H1 (cell line): Measurements from ENCODE around the gene DEDD2. TPM values are rescaled to one million over a fixed set of nuclear protein-coding genes. Genes with fewer than 3 reads are reported as not detected.

Experiments used
- CTCF ChIA-PET: fragments of 300-600 bp; sonication (Branson Sonifier 250); formaldehyde crosslinking; loops from one replicate; lab custom pipeline; 2021; ENCODE audit not compliant: partially characterized antibody; lab: Charles Lee
- POLR2A ChIA-PET: fragments of 300-600 bp; sonication (Branson Sonifier 250); formaldehyde crosslinking; loops from one replicate; lab custom pipeline; 2021; ENCODE audit warnings: inconsistent platforms; ENCODE audit not compliant: partially characterized antibody; lab: Charles Lee
- DNase-seq, 2 experiments: peaks; one replicate each; pipeline versions ENCODE4 v3.0.0 to v3.0.0-alpha.2; 2010 to 2022; ENCODE audit warnings: low spot score in 2 of 2, low read depth in 1 of 2, mixed read lengths in 1 of 2
- FAIRE-seq: peaks from 2 replicates; lab custom pipeline; 2011; peaks lifted over from hg19 to GRCh38; lab: Jason Lieb, UNC
- H2AFZ ChIP-seq: 2 replicates; pipeline ENCODE4 v1.8.1; 2012; ENCODE audit warnings: low read length, inconsistent platforms
- H2AK5ac ChIP-seq: 2 replicates; pipeline ENCODE4 v1.6.1; 2013; ENCODE audit warnings: low read depth, low read length
- H2BK120ac ChIP-seq: replicated peaks from 2 replicates; pipeline ENCODE3; 2013; ENCODE audit warnings: low read depth, low read length, inconsistent platforms
- H2BK12ac ChIP-seq: 2 replicates; pipeline ENCODE4 v1.6.1; 2013; ENCODE audit warnings: low read depth, low read length
- H2BK15ac ChIP-seq: 2 replicates; pipeline ENCODE4 v1.6.1; 2013; ENCODE audit warnings: low read length
- H2BK20ac ChIP-seq: 2 replicates; pipeline ENCODE4 v1.6.1; 2013; ENCODE audit warnings: low read length
- H2BK5ac ChIP-seq: 2 replicates; pipeline ENCODE4 v1.6.1; 2013; ENCODE audit warnings: low read depth, low read length
- H3K14ac ChIP-seq: 2 replicates; pipeline ENCODE4 v1.6.1; 2013; ENCODE audit warnings: inconsistent platforms; ENCODE audit not compliant: insufficient read length
- H3K18ac ChIP-seq: 2 replicates; pipeline ENCODE4 v1.6.1; 2013; ENCODE audit warnings: low read length; ENCODE audit errors: extremely low read depth
- H3K23ac ChIP-seq: 2 replicates; pipeline ENCODE4 v1.6.1; 2013; ENCODE audit warnings: inconsistent platforms; ENCODE audit not compliant: insufficient read length
- H3K23me2 ChIP-seq: 2 replicates; pipeline ENCODE4 v1.6.1; 2013; ENCODE audit warnings: low read depth, low read length
- H3K27ac ChIP-seq: 2 replicates; pipeline ENCODE4 v1.6.1; 2011; ENCODE audit warnings: low read depth, low read length, inconsistent platforms
- H3K27me3 ChIP-seq, 4 experiments: replicated peaks in 1 of 4; 1 replicate in 1 of 4; 2 replicates in 3 of 4; pipeline versions ENCODE4 v1.6.1 to v1.8.1; 2011 to 2013; ENCODE audit warnings: low read length in 3 of 4, mild to moderate bottlenecking in 3 of 4, inconsistent platforms in 2 of 4, mixed read lengths in 2 of 4, moderate library complexity in 1 of 4; ENCODE audit not compliant: control insufficient read depth in 3 of 4, insufficient read depth in 3 of 4; ENCODE audit errors: extremely low read depth in 1 of 4
- H3K36me3 ChIP-seq, 4 experiments: 2 replicates each; pipeline versions ENCODE4 v1.6.1 to v1.8.1; 2011 to 2013; ENCODE audit warnings: mild to moderate bottlenecking in 4 of 4, low read length in 3 of 4, moderate library complexity in 2 of 4, control low read depth in 1 of 4, inconsistent platforms in 1 of 4; ENCODE audit not compliant: insufficient read depth in 4 of 4, control insufficient read depth in 2 of 4
- H3K4ac ChIP-seq: replicated peaks from 2 replicates; pipeline ENCODE3; 2013; ENCODE audit warnings: low read length, low read depth, mixed read lengths, inconsistent platforms; ENCODE audit not compliant: insufficient read length
- H3K4me1 ChIP-seq, 4 experiments: replicated peaks in 1 of 4; 1 replicate in 1 of 4; 2 replicates in 3 of 4; pipeline versions ENCODE4 v1.6.1 to v1.8.1; 2011 to 2013; ENCODE audit warnings: low read length in 3 of 4, inconsistent platforms in 2 of 4, mixed read lengths in 1 of 4; ENCODE audit not compliant: insufficient read depth in 4 of 4, control insufficient read depth in 3 of 4
- H3K4me2 ChIP-seq, 2 experiments: 2 replicates each; pipeline versions ENCODE4 v1.6.1 to v1.8.1; 2011 to 2013; ENCODE audit warnings: low read depth in 2 of 2, low read length in 2 of 2, control low read depth in 1 of 2, inconsistent platforms in 1 of 2, mild to moderate bottlenecking in 1 of 2; ENCODE audit not compliant: insufficient read depth in 1 of 2
- H3K4me3 ChIP-seq, 4 experiments: fragments of 200-600, 300-600 bp in 1 of 4; sonication (generic), shearing (Covaris generic), sonication (Bioruptor Twin) in 1 of 4; 2 replicates each; pipeline versions ENCODE4 v1.5.1 to v1.8.1; 2011 to 2016; ENCODE audit warnings: low read length in 4 of 4, low read depth in 3 of 4, control low read depth in 2 of 4, inconsistent platforms in 2 of 4, mild to moderate bottlenecking in 2 of 4, mixed read lengths in 1 of 4, moderate library complexity in 1 of 4; ENCODE audit not compliant: insufficient read depth in 2 of 4; ENCODE audit errors: extremely low read depth in 1 of 4
- H3K56ac ChIP-seq: replicated peaks from 2 replicates; pipeline ENCODE3; 2013; ENCODE audit warnings: low read depth, mild to moderate bottlenecking, mixed read lengths, low read length, inconsistent platforms; ENCODE audit not compliant: insufficient read length
- H3K79me1 ChIP-seq: 2 replicates; pipeline ENCODE4 v1.6.1; 2013; ENCODE audit warnings: low read depth, low read length, control low read depth
- H3K79me2 ChIP-seq, 2 experiments: 2 replicates each; pipeline versions ENCODE4 v1.6.1 to v1.8.1; 2012 to 2013; ENCODE audit warnings: low read length in 2 of 2, mild to moderate bottlenecking in 2 of 2, inconsistent platforms in 1 of 2; ENCODE audit not compliant: insufficient read depth in 2 of 2, control insufficient read depth in 1 of 2
- H3K9ac ChIP-seq, 4 experiments: replicated peaks in 1 of 4; 1 replicate in 1 of 4; 2 replicates in 3 of 4; pipeline versions ENCODE4 v1.6.1 to v1.8.1; 2011 to 2013; ENCODE audit warnings: low read depth in 3 of 4, low read length in 3 of 4, control low read depth in 2 of 4, mild to moderate bottlenecking in 2 of 4, moderate library complexity in 2 of 4, inconsistent platforms in 1 of 4; ENCODE audit errors: extremely low read depth in 1 of 4
- H3K9me3 ChIP-seq, 2 experiments: 2 replicates each; pipeline versions ENCODE4 v1.6.1 to v1.8.1; 2012 to 2013; ENCODE audit warnings: mild to moderate bottlenecking in 2 of 2, moderate library complexity in 2 of 2, control low read depth in 1 of 2, inconsistent platforms in 1 of 2, low read depth in 1 of 2, low read length in 1 of 2, mixed read lengths in 1 of 2; ENCODE audit not compliant: insufficient read depth in 2 of 2
- H4K20me1 ChIP-seq, 2 experiments: replicated peaks in 1 of 2; 2 replicates each; pipeline versions ENCODE3 to v1.8.1; 2011 to 2013; ENCODE audit warnings: inconsistent platforms in 2 of 2, low read length in 2 of 2, mild to moderate bottlenecking in 1 of 2; ENCODE audit not compliant: insufficient read depth in 2 of 2, control insufficient read depth in 1 of 2
- H4K5ac ChIP-seq: 2 replicates; pipeline ENCODE4 v1.6.1; 2013; ENCODE audit warnings: low read length, low read depth, mixed read lengths, inconsistent platforms; ENCODE audit not compliant: insufficient read length
- H4K8ac ChIP-seq: 2 replicates; pipeline ENCODE4 v1.8.0; 2013; ENCODE audit warnings: mild to moderate bottlenecking, moderate library complexity, low read length, inconsistent platforms; ENCODE audit not compliant: insufficient read depth; ENCODE audit errors: extremely low read depth
- H4K91ac ChIP-seq: replicated peaks from 2 replicates; pipeline ENCODE3; 2013; ENCODE audit warnings: low read length, mixed read lengths, inconsistent platforms; ENCODE audit not compliant: insufficient read length
- CHD1 ChIP-seq: IDR thresholded peaks from 2 replicates; pipeline ENCODE4 v1.6.1; 2012; ENCODE audit warnings: low read depth, low read length, improper control_type of control experiment
- CTCF ChIP-seq, 3 experiments: IDR thresholded peaks; 1 replicate in 2 of 3; 2 replicates in 1 of 3; pipeline versions ENCODE4 v1.5.1 to v1.6.1; 2011; ENCODE audit warnings: low read length in 3 of 3, mild to moderate bottlenecking in 3 of 3, inconsistent platforms in 2 of 3, low read depth in 1 of 3, moderate library complexity in 1 of 3; ENCODE audit not compliant: insufficient read depth in 1 of 3; ENCODE audit errors: control extremely low read depth in 1 of 3
- EGR1 ChIP-seq: IDR thresholded peaks from 2 replicates; pipeline ENCODE4 v1.6.1; 2011; ENCODE audit warnings: low read depth, low read length, borderline replicate concordance
- GTF2F1 ChIP-seq: IDR thresholded peaks from 2 replicates; pipeline ENCODE4 v1.6.1; 2012; ENCODE audit warnings: low read depth, low read length, improper control_type of control experiment, borderline replicate concordance
- JUND ChIP-seq: IDR thresholded peaks from 2 replicates; pipeline ENCODE4 v1.6.1; 2011; ENCODE audit warnings: mild to moderate bottlenecking, improper control_type of control experiment, low read length
- KDM4A ChIP-seq: IDR thresholded peaks from one replicate; pipeline ENCODE4 v1.7.1; 2012; ENCODE audit warnings: low read depth, mild to moderate bottlenecking, moderate library complexity, low read length, inconsistent platforms; ENCODE audit not compliant: severe bottlenecking
- RFX5 ChIP-seq: IDR thresholded peaks from 2 replicates; pipeline ENCODE4 v1.6.1; 2011; ENCODE audit warnings: low read depth, low read length, improper control_type of control experiment, borderline replicate concordance
- TCF12 ChIP-seq: IDR thresholded peaks from 2 replicates; pipeline ENCODE4 v1.6.1; 2011; ENCODE audit warnings: low read depth, mild to moderate bottlenecking, low read length
- TEAD4 ChIP-seq: IDR thresholded peaks from 2 replicates; pipeline ENCODE4 v1.6.1; 2012; ENCODE audit warnings: low read depth, low read length, inconsistent platforms, mixed read lengths
- ZNF274 ChIP-seq: IDR thresholded peaks from 2 replicates; pipeline ENCODE4 v1.7.0; 2012; ENCODE audit warnings: low read length, borderline replicate concordance; ENCODE audit errors: extremely low read depth
- WGBS, 2 experiments: shearing (Covaris generic) in 1 of 2; methylation state at CpG; one replicate each; pipeline versions ENCODE4 v1.1.6 to v1.1.7; 2013 to 2015; ENCODE audit warnings: low lambda C conversion rate in 2 of 2, mixed read lengths in 2 of 2, inconsistent platforms in 1 of 2, low coverage in 1 of 2, missing lambda C conversion rate in 1 of 2; ENCODE audit not compliant: insufficient replicate concordance in 2 of 2, insufficient coverage in 1 of 2, insufficient read length in 1 of 2; ENCODE audit errors: extremely low coverage in 1 of 2, missing lambda C conversion rate in 1 of 2; 5-methylcytosine and 5-hydroxymethylcytosine counted together
- polyA plus RNA-seq, 7 experiments: library from polyadenylated mRNA; depleted of rRNA in 3 of 7; stranded (reverse) in 5 of 7; unstranded in 2 of 7; fragments of >200 nt in 5 of 7; fragments of 200-250 nt in 2 of 7; gene quantifications; 1 replicate in 5 of 7; 2 replicates in 1 of 7; 4 replicates in 1 of 7; pipeline versions ENCODE4 v1.2.1 to v1.2.3, GENCODE V29; 2011 to 2013; ENCODE audit warnings: missing spikeins in 2 of 7, mixed read lengths in 2 of 7
- total RNA-seq: library from RNA; stranded (reverse); fragmentation: NEBNext Ultra II Directional; extraction: Animal tissue kit (Norgen Biotek cat#: 25700); gene quantifications from 2 replicates; pipeline ENCODE4 v1.2.1, GENCODE V29; 2021

The DEDD2 gene
- total and polyA plus RNA-seq, 2 of the 8 experiments (the other 6 are each of a cell fraction or from before 2014, with no cell fraction given): 37.8 to 65.0 TPM

GRCh38 chr19:42224940-42225717 is 7.7 kb upstream of the DEDD2 start:
- H3K79me1 ChIP-seq: peaks cover 10% of the 10 kb centered on the region
- TF ChIP-seq EGR1: no peak
- no peak for TF ChIP-seq ZNF274
- TF ChIP-seq CTCF (IDR thresholded peaks at IDR 0.05; ENCODE audit: control extremely low read depth in 1 of 3, insufficient read depth in 1 of 3, low read depth in 1 of 3, low read length in 3 of 3): no peak
- no peak for TF ChIP-seq CHD1
- no peak for TF ChIP-seq GTF2F1
- TF ChIP-seq KDM4A: no peak
- no peak for TF ChIP-seq JUND
- no peak for TF ChIP-seq TCF12
- no peak for TF ChIP-seq RFX5
- no peak for TF ChIP-seq TEAD4

More at GRCh38 chr19:42224940-42225717, 7.7 kb upstream of the DEDD2 start:
- Histone ChIP-seq H3K27ac (no peak overlapping the region), H2BK20ac (no peak overlapping the region), H4K91ac (no peak overlapping the region), H3K4ac (no peak overlapping the region), H2BK12ac (no peak overlapping the region), H4K20me1 (peaks cover 10 to 27% of the 10 kb centered on the region in 2 experiments), H2BK15ac (no peak overlapping the region), H2BK120ac (no peak overlapping the region), H2AK5ac (no peak overlapping the region), H3K56ac (no peak overlapping the region), H2AFZ (no peak overlapping the region), H3K9ac (no peak overlapping the region), H3K4me3 (no peak overlapping the region), H2BK5ac (no peak overlapping the region), H4K5ac (no peak overlapping the region), H3K14ac (no peak overlapping the region), H3K36me3 (peaks cover 17 to 39% (median 32%) of the 10 kb centered on the region in 4 experiments), H3K23ac (no peak overlapping the region), H3K79me2 (peaks cover 0 to 16% of the 10 kb centered on the region in 2 experiments; a peak in 2 of 4 replicates), H3K18ac (no peak overlapping the region), H3K4me2 (no peak overlapping the region), H4K8ac (peak overlapping the region; percentile 57; the same call in 1 of the 2 replicates), H3K23me2 (peaks cover 6% of the 10 kb centered on the region; the same call in 1 of the 2 replicates), H3K27me3 (no peaks in the 10 kb centered on the region), H3K9me3 (no peaks in the 10 kb centered on the region), H3K4me1 (peaks cover 0 to 1% (median 0%) of the 10 kb centered on the region in 4 experiments; a peak in 1 of 7 replicates)
- DNase-seq: no peak
- ChIA-PET POLR2A (interaction anchor here (0.5 to 1.9 kb wide), 4 partner anchors 12 to 54 kb away, joined by 3 to 6 read pairs (median 4); no protein-coding TSS in a partner anchor), CTCF (interaction anchor here (0.8 to 2.3 kb wide), 6 partner anchors 21 to 116 kb away, joined by 3 to 8 read pairs (median 4); no protein-coding TSS in a partner anchor)
- FAIRE-seq: no peak
- 95 to 100% methylated on average over 2 to 31 of the region's 37 CpGs for WGBS, 2 experiments
